RWPE2 (cell line): ENCODE data around the gene CHD9.

ENCODE experiments used
- ATAC-seq: fragments of 200-7000 bp; cut with Tn5 transposase; 3 replicates; pipeline ENCODE4 v1.9.1; 2021; ENCODE audit warnings: low read depth
- DNase-seq: peaks from one replicate; pipeline ENCODE4 v3.0.0-alpha.2; 2020; ENCODE audit warnings: low spot score
- H3K27ac ChIP-seq: fragments of 450-650 bp; 2 replicates; pipeline ENCODE4 v1.5.1; 2017; ENCODE audit warnings: mild to moderate bottlenecking; ENCODE audit not compliant: poor library complexity, severe bottlenecking
- H3K27me3 ChIP-seq: fragments of 250-450 bp; sonication (Bioruptor Pico); 2 replicates; pipeline ENCODE4 v1.5.1; 2021; ENCODE audit warnings: mild to moderate bottlenecking, moderate library complexity; ENCODE audit not compliant: insufficient read depth, poor library complexity, severe bottlenecking
- H3K36me3 ChIP-seq: fragments of 250-450 bp; sonication (Bioruptor Pico); 2 replicates; pipeline ENCODE4 v1.5.1; 2020; ENCODE audit warnings: low read depth, mild to moderate bottlenecking, moderate library complexity
- H3K4me1 ChIP-seq: fragments of 250-450 bp; sonication (Bioruptor Pico); 2 replicates; pipeline ENCODE4 v1.5.1; 2021; ENCODE audit warnings: mild to moderate bottlenecking, moderate library complexity; ENCODE audit not compliant: insufficient read depth, poor library complexity, severe bottlenecking
- H3K4me3 ChIP-seq: fragments of 250-450 bp; sonication (Bioruptor Pico); 2 replicates; pipeline ENCODE4 v1.5.1; 2021; ENCODE audit warnings: mild to moderate bottlenecking, moderate library complexity; ENCODE audit not compliant: severe bottlenecking
- H3K9me3 ChIP-seq: fragments of 250-450 bp; sonication (Bioruptor Pico); 2 replicates; pipeline ENCODE4 v1.5.1; 2021; ENCODE audit warnings: mild to moderate bottlenecking, moderate library complexity; ENCODE audit not compliant: severe bottlenecking
- TF ChIP-seq, protein P1 (sequence below): fragments of 450-650 bp; IDR thresholded peaks from one replicate; pipeline ENCODE4 v1.5.1; 2017; ENCODE audit warnings: mild to moderate bottlenecking, moderate library complexity; ENCODE audit not compliant: poor library complexity, severe bottlenecking

The CHD9 gene

GRCh38 chr16:53357208-53357586, 302.4 kb downstream of the CHD9 start:
- ATAC-seq: no peak
- H3K27ac ChIP-seq: no peak overlapping the region
- H3K4me1 ChIP-seq: no peaks in the 10 kb centered on the region
- no peaks in the 10 kb centered on the region for H3K36me3 ChIP-seq
- TF ChIP-seq, protein P1, sequence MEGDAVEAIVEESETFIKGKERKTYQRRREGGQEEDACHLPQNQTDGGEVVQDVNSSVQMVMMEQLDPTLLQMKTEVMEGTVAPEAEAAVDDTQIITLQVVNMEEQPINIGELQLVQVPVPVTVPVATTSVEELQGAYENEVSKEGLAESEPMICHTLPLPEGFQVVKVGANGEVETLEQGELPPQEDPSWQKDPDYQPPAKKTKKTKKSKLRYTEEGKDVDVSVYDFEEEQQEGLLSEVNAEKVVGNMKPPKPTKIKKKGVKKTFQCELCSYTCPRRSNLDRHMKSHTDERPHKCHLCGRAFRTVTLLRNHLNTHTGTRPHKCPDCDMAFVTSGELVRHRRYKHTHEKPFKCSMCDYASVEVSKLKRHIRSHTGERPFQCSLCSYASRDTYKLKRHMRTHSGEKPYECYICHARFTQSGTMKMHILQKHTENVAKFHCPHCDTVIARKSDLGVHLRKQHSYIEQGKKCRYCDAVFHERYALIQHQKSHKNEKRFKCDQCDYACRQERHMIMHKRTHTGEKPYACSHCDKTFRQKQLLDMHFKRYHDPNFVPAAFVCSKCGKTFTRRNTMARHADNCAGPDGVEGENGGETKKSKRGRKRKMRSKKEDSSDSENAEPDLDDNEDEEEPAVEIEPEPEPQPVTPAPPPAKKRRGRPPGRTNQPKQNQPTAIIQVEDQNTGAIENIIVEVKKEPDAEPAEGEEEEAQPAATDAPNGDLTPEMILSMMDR: no peak
- DNase-seq: no peak
- no peaks in the 10 kb centered on the region for H3K9me3 ChIP-seq
- H3K27me3 ChIP-seq: no peaks in the 10 kb centered on the region
- no peak overlapping the region for H3K4me3 ChIP-seq

DNA sequence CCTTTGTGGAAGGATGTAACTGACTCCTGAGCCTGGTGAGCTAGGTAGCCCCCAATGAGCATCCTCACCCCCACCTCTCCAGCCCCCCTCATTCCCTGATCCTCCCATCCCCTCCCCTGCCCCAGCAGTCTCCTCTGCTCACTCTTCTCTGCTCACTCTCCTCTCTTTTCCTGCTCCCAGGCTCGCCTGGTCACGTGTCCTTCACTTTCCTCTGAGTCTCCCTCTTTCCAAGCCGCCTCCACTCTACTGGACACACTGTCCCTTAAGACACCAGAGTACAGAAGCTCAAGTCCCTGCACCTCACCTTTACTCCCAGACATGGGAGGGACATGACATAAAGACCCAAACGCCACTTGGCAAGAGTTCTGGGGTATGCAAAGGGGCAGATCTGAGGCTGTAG, 303.2 kb downstream of the CHD9 start:
- Histone ChIP-seq H3K4me3 (no peak overlapping the region), H3K4me1 (no peaks in the 10 kb centered on the region), H3K9me3 (no peaks in the 10 kb centered on the region), H3K36me3 (no peaks in the 10 kb centered on the region), H3K27ac (no peak overlapping the region), H3K27me3 (no peaks in the 10 kb centered on the region)
- ATAC-seq: no peak
- TF ChIP-seq, protein P1: no peak
- DNase-seq: no peak

DNA sequence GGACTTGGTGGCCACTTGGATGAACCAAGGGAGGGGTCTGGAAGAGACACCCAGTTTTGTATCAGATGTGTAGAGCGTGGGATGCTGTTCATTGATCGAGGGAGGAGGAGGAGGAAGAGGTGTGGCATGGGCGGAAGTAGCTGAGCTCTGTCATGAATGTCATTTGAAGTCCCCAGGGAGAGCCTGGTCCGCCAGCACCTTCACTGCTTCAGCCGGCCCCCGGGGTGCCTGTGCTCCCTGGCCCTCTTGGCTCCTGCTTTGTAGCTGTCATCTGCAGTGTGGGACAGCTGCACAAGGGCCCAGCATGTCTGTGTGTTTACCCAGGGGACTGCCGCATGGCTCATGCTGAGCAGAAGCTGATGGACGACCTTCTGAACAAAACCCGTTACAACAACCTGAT, 304.1 kb downstream of the CHD9 start:
- H3K4me1 ChIP-seq: no peaks in the 10 kb centered on the region
- no peak overlapping the region for H3K4me3 ChIP-seq
- H3K36me3 ChIP-seq: no peaks in the 10 kb centered on the region
- no peaks in the 10 kb centered on the region for H3K27me3 ChIP-seq
- ATAC-seq (no peak), DNase-seq (no peak)
- H3K27ac ChIP-seq: no peak overlapping the region
- no peaks in the 10 kb centered on the region for H3K9me3 ChIP-seq
- TF ChIP-seq, protein P1: no peak

DNA sequence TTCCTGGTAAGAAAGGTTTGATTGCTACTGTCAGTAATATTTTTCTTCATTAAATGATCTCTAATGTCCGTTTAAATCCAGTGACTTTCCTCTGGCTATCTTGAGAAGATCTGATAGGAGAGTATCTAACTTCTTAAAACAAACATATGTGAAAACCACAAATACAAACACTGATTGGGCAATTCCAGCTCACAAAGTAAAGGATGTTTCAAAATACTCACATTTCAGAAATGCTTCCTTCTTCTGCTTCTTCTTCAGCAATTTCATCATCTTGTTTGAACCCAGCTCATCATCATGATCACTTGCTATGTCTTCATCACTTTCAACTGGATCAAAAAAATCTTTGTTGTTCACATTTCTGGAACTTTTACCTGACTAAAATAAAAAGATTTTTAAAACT, 315.1 kb downstream of the CHD9 start:
- no peak for ATAC-seq
- Histone ChIP-seq H3K36me3 (no peaks in the 10 kb centered on the region), H3K27me3 (peaks cover 12% of the 10 kb centered on the region), H3K9me3 (no peaks in the 10 kb centered on the region), H3K27ac (no peak overlapping the region), H3K4me3 (no peak overlapping the region), H3K4me1 (peaks cover 2% of the 10 kb centered on the region)
- no peak for DNase-seq
- TF ChIP-seq, protein P1: no peak

- DNase-seq: no peak
- H3K9me3 ChIP-seq: no peaks in the 10 kb centered on the region
- no peak overlapping the region for H3K27ac ChIP-seq
- TF ChIP-seq, protein P1: no peak
- H3K4me3 ChIP-seq: no peak overlapping the region
- no peak for ATAC-seq
- H3K27me3 ChIP-seq: peaks cover 12% of the 10 kb centered on the region
- H3K36me3 ChIP-seq: no peaks in the 10 kb centered on the region
- peaks cover 2% of the 10 kb centered on the region for H3K4me1 ChIP-seq
Measured at GRCh38 chr16:53370827-53371226, 316.0 kb downstream of the CHD9 start.
